ENCODE data around the gene TGM3. TPM values are rescaled to one million over a fixed set of nuclear protein-coding genes. Genes with fewer than 3 reads are reported as not detected.

TGM3 gene
- total and polyA plus RNA-seq, 9 donors = 0.04 to 0.46 (median 0.15) TPM; not detected in 4

GRCh38 chr20:2305946-2306345 is 10.1 kb downstream of the TGM3 start:
- WGBS, 3 donors = 72 to 91% (median 85%) methylated on average over 2 of the region's 2 CpGs
- TF ChIP-seq POLR2A (IDR thresholded peaks at IDR 0.05) (no peak), EP300 (IDR thresholded peaks at IDR 0.05) (no peak)
- TF ChIP-seq, protein P1, sequence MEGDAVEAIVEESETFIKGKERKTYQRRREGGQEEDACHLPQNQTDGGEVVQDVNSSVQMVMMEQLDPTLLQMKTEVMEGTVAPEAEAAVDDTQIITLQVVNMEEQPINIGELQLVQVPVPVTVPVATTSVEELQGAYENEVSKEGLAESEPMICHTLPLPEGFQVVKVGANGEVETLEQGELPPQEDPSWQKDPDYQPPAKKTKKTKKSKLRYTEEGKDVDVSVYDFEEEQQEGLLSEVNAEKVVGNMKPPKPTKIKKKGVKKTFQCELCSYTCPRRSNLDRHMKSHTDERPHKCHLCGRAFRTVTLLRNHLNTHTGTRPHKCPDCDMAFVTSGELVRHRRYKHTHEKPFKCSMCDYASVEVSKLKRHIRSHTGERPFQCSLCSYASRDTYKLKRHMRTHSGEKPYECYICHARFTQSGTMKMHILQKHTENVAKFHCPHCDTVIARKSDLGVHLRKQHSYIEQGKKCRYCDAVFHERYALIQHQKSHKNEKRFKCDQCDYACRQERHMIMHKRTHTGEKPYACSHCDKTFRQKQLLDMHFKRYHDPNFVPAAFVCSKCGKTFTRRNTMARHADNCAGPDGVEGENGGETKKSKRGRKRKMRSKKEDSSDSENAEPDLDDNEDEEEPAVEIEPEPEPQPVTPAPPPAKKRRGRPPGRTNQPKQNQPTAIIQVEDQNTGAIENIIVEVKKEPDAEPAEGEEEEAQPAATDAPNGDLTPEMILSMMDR (IDR thresholded peaks at IDR 0.05) = no peak
- intact Hi-C loops (cut with DNase I) = loop anchor here in 1 of 4 donors (10.0 kb wide), 1 partner anchor 61 kb away; no protein-coding TSS in a partner anchor

DNA sequence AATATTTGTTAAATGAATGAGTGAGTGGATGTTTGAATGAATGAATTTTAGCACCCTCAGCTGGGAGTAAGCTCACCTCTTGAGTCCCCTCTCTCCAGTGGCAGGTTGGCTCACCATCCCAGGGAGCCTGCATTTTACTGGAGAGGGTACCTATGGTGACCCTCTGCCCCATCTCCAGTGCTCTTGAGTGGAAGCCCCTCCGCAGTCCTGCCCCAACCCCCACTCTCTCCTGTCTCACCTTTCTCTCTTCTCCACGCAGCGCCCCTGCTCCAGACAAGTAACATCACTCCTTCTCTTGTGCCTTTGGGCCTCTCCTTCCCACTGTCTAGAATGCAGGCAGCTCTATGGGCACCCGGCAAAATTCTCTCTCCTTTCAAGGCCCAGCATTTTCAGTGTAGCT is 11.3 kb downstream of the TGM3 start:
- Histone ChIP-seq H3K27ac (no peak overlapping the region), H3K9me3 (no peaks in the 10 kb centered on the region), H3K36me3 (no peaks in the 10 kb centered on the region), H3K4me1 (ENCODE audit: insufficient read depth) (no peaks in the 10 kb centered on the region), H3K27me3 (no peaks in the 10 kb centered on the region), H3K4me3 (no peak overlapping the region)
- intact Hi-C loops (cut with DNase I) = loop anchor here in 1 of 4 donors (10.0 kb wide), 1 partner anchor 62 kb away; no protein-coding TSS in a partner anchor
- TF ChIP-seq, protein P1 (IDR thresholded peaks at IDR 0.05) = no peak
- TF ChIP-seq EP300 (IDR thresholded peaks at IDR 0.05) (no peak), POLR2A (IDR thresholded peaks at IDR 0.05) (no peak)
- WGBS, 3 donors = 78 to 80% (median 78%) methylated on average over 4 of the region's 4 CpGs
- DNase-seq = no peak

More at GRCh38 chr20:2305946-2306345, 10.1 kb downstream of the TGM3 start:
- no peaks in the 10 kb centered on the region for H3K36me3 ChIP-seq
- H3K27ac ChIP-seq = no peak overlapping the region
- H3K9me3 ChIP-seq = no peaks in the 10 kb centered on the region
- no peaks in the 10 kb centered on the region for H3K4me1 ChIP-seq (ENCODE audit: insufficient read depth)
- no peak for DNase-seq
- no peaks in the 10 kb centered on the region for H3K27me3 ChIP-seq
- no peak overlapping the region for H3K4me3 ChIP-seq

DNA sequence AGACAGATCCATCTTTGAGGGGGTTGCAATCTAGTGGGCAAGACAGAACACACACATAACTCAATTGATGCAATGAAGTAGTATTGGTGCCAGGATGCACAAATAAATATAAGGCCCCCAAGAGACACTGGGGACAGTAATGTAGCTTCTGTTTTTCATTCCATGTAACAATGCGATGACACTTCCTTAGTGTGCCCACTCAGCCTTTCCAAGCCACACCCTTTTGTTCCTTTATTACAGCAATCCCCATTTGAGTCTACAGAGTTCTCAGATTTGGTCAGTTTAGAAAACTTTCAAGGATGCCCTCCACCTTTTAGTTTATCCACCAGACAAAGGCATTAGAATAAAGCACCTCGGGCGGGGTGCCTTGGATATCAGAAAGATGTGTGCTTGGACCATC is 15.5 kb downstream of the TGM3 start:
- DNase-seq = no peak
- intact Hi-C loops (cut with DNase I) = no loop called here
- TF ChIP-seq, protein P1 (IDR thresholded peaks at IDR 0.05) = no peak
- TF ChIP-seq POLR2A (IDR thresholded peaks at IDR 0.05) (no peak), EP300 (IDR thresholded peaks at IDR 0.05) (no peak)
- no peak overlapping the region for H3K27ac ChIP-seq
- no peaks in the 10 kb centered on the region for H3K27me3 ChIP-seq
- WGBS, 3 donors = 87 to 96% (median 93%) methylated on average over 3 of the region's 3 CpGs
- H3K4me3 ChIP-seq = no peak overlapping the region
- no peaks in the 10 kb centered on the region for H3K4me1 ChIP-seq (ENCODE audit: insufficient read depth)
- H3K9me3 ChIP-seq = no peaks in the 10 kb centered on the region
- H3K36me3 ChIP-seq = no peaks in the 10 kb centered on the region

- intact Hi-C loops (cut with DNase I) = no loop called here
- Histone ChIP-seq H3K27ac (no peak overlapping the region), H3K9me3 (no peaks in the 10 kb centered on the region), H3K27me3 (no peaks in the 10 kb centered on the region), H3K4me3 (no peak overlapping the region), H3K4me1 (ENCODE audit: insufficient read depth) (no peaks in the 10 kb centered on the region), H3K36me3 (no peaks in the 10 kb centered on the region)
- TF ChIP-seq POLR2A (IDR thresholded peaks at IDR 0.05) = no peak
- TF ChIP-seq, protein P1 (IDR thresholded peaks at IDR 0.05) = no peak
- DNase-seq = no peak
- WGBS, 3 donors = 87 to 89% (median 87%) methylated on average over 8 of the region's 8 CpGs
Observed at GRCh38 chr20:2312876-2313275, 17.1 kb downstream of the TGM3 start.
